IMR-90 (cell line): ENCODE data around the gene HADHB. TPM values are rescaled to one million over a fixed set of nuclear protein-coding genes. Genes with fewer than 3 reads are reported as not detected.

Experiments used
- ATAC-seq: fragments of 200-7000 bp; cut with Tn5 transposase; 2 replicates; pipeline ENCODE4 v1.9.1; 2020; ENCODE audit warnings: low read depth, mild to moderate bottlenecking, moderate library complexity
- BruUV-seq: library from RNA; stranded (reverse); fragments of 400-500 nt; replicated peaks from 2 replicates; lab custom pipeline; 2021; lab: Mats Ljungman, UMichigan
- CTCF ChIA-PET: fragments of 300-600 bp; formaldehyde crosslinking; extraction: SDS; loops from one replicate; lab custom pipeline; 2021; ENCODE audit warnings: antibody characterized with exemption; lab: Yijun Ruan, JAX
- POLR2A ChIA-PET: fragments of 300-600 bp; sonication (Branson Sonifier 250); formaldehyde crosslinking; loops from one replicate; lab custom pipeline; 2022; ENCODE audit warnings: antibody characterized with exemption; ENCODE audit not compliant: unreplicated experiment; lab: Charles Lee
- DNase-seq: peaks from one replicate; pipeline ENCODE4 v3.0.0; 2013
- H2AFZ ChIP-seq: replicated peaks from 2 replicates; pipeline ENCODE3; 2013; ENCODE audit warnings: low read length, mild to moderate bottlenecking; ENCODE audit not compliant: poor library complexity
- H2AK5ac ChIP-seq: 2 replicates; pipeline ENCODE4 v1.6.1; 2013; ENCODE audit warnings: low read depth, low read length, inconsistent platforms
- H2AK9ac ChIP-seq: replicated peaks from 2 replicates; pipeline ENCODE3; 2013; ENCODE audit warnings: mild to moderate bottlenecking, low read depth, low read length, moderate library complexity; ENCODE audit not compliant: poor library complexity
- H2BK120ac ChIP-seq: 2 replicates; pipeline ENCODE4 v1.6.1; 2013; ENCODE audit warnings: low read depth, low read length, inconsistent platforms
- H2BK15ac ChIP-seq: 3 replicates; pipeline ENCODE4 v1.6.1; 2013; ENCODE audit warnings: low read depth, low read length, inconsistent platforms
- H2BK20ac ChIP-seq: 2 replicates; pipeline ENCODE4 v1.6.1; 2013; ENCODE audit warnings: low read depth, mild to moderate bottlenecking, inconsistent platforms, low read length, moderate library complexity
- H2BK5ac ChIP-seq: 2 replicates; pipeline ENCODE4 v1.6.1; 2013; ENCODE audit warnings: mild to moderate bottlenecking, low read depth, low read length, inconsistent platforms; ENCODE audit not compliant: poor library complexity, severe bottlenecking
- H3K14ac ChIP-seq: replicated peaks from 2 replicates; pipeline ENCODE4 v1.6.1; 2013; ENCODE audit warnings: low read depth, low read length, inconsistent platforms
- H3K18ac ChIP-seq: 2 replicates; pipeline ENCODE4 v1.6.1; 2013; ENCODE audit warnings: low read depth, low read length, control low read depth
- H3K23ac ChIP-seq: 2 replicates; pipeline ENCODE4 v1.6.1; 2013; ENCODE audit warnings: low read depth, low read length, inconsistent platforms
- H3K27ac ChIP-seq: 2 replicates; pipeline ENCODE4 v1.5.1; 2013; ENCODE audit warnings: mild to moderate bottlenecking, control low read depth, low read length; ENCODE audit not compliant: insufficient read depth
- H3K27me3 ChIP-seq: 2 replicates; pipeline ENCODE4 v1.6.1; 2013; ENCODE audit warnings: low read length; ENCODE audit not compliant: control insufficient read depth, insufficient read depth
- H3K36me3 ChIP-seq: 2 replicates; pipeline ENCODE4 v1.6.1; 2013; ENCODE audit warnings: low read length, mixed read lengths; ENCODE audit not compliant: control insufficient read depth, insufficient read depth
- H3K4ac ChIP-seq: 2 replicates; pipeline ENCODE4 v1.6.1; 2013; ENCODE audit warnings: low read depth, low read length, inconsistent platforms
- H3K4me1 ChIP-seq: 2 replicates; pipeline ENCODE4 v1.6.1; 2013; ENCODE audit warnings: low read length, mixed read lengths; ENCODE audit not compliant: control insufficient read depth, insufficient read depth
- H3K4me2 ChIP-seq: 2 replicates; pipeline ENCODE4 v1.6.1; 2013; ENCODE audit warnings: low read depth, mild to moderate bottlenecking, control low read depth, low read length, moderate library complexity
- H3K4me3 ChIP-seq: 2 replicates; pipeline ENCODE4 v1.5.1; 2013; ENCODE audit warnings: low read depth, mild to moderate bottlenecking, control low read depth, low read length, moderate library complexity; ENCODE audit not compliant: insufficient read depth
- H3K56ac ChIP-seq: 2 replicates; pipeline ENCODE4 v1.6.1; 2013; ENCODE audit warnings: low read length, inconsistent platforms; ENCODE audit not compliant: insufficient read depth; ENCODE audit errors: extremely low read depth
- H3K79me1 ChIP-seq, 2 experiments: 2 replicates each; pipeline ENCODE4 v1.6.1; 2013; ENCODE audit warnings: low read length in 2 of 2, inconsistent platforms in 1 of 2, low read depth in 1 of 2
- H3K9ac ChIP-seq: 2 replicates; pipeline ENCODE4 v1.6.1; 2013; ENCODE audit warnings: low read depth, low read length, control low read depth
- H3K9me1 ChIP-seq: 2 replicates; pipeline ENCODE4 v1.6.1; 2013; ENCODE audit warnings: low read length, inconsistent platforms; ENCODE audit not compliant: insufficient read depth
- H3K9me3 ChIP-seq: 2 replicates; pipeline ENCODE4 v1.6.1; 2013; ENCODE audit warnings: low read length; ENCODE audit not compliant: control insufficient read depth, insufficient read depth
- H4K20me1 ChIP-seq: 2 replicates; pipeline ENCODE4 v1.6.1; 2013; ENCODE audit warnings: low read length, inconsistent platforms; ENCODE audit not compliant: insufficient read depth
- H4K5ac ChIP-seq: 2 replicates; pipeline ENCODE4 v1.6.1; 2013; ENCODE audit warnings: mild to moderate bottlenecking, low read depth, low read length, control low read depth
- H4K8ac ChIP-seq, 2 experiments: 2 replicates each; pipeline ENCODE4 v1.6.1; 2013; ENCODE audit warnings: low read depth in 2 of 2, low read length in 2 of 2, control low read depth in 1 of 2, inconsistent platforms in 1 of 2
- H4K91ac ChIP-seq: 2 replicates; pipeline ENCODE4 v1.6.1; 2013; ENCODE audit warnings: low read depth, low read length, inconsistent platforms; ENCODE audit not compliant: insufficient read depth
- BHLHE40 ChIP-seq: fragments of 150-350 bp; IDR thresholded peaks from 2 replicates; pipeline ENCODE4 v1.6.1; 2016; ENCODE audit warnings: mild to moderate bottlenecking, low read depth, low read length
- CEBPB ChIP-seq: IDR thresholded peaks from 2 replicates; pipeline ENCODE4 v1.6.1; 2012; ENCODE audit warnings: low read depth, low read length, improper control_type of control experiment
- CHD1 ChIP-seq: IDR thresholded peaks from 2 replicates; pipeline ENCODE4 v1.6.1; 2012; ENCODE audit warnings: low read depth, low read length, improper control_type of control experiment
- FOS ChIP-seq: fragments of 150-350 bp; IDR thresholded peaks from 2 replicates; pipeline ENCODE4 v1.6.1; 2016; ENCODE audit warnings: low read depth, low read length
- MAFK ChIP-seq: IDR thresholded peaks from 2 replicates; pipeline ENCODE4 v1.6.1; 2012; ENCODE audit warnings: low read depth, low read length, improper control_type of control experiment
- MAZ ChIP-seq: IDR thresholded peaks from 2 replicates; pipeline ENCODE4 v1.6.1; 2012; ENCODE audit warnings: low read depth, mild to moderate bottlenecking, low read length, improper control_type of control experiment, moderate library complexity, borderline replicate concordance
- MXI1 ChIP-seq: IDR thresholded peaks from 2 replicates; pipeline ENCODE4 v1.6.1; 2012; ENCODE audit warnings: low read depth, mild to moderate bottlenecking, low read length, moderate library complexity, borderline replicate concordance
- NFE2L2 ChIP-seq: fragments of 150-350 bp; IDR thresholded peaks from 2 replicates; pipeline ENCODE4 v1.6.1; 2016; ENCODE audit warnings: low read depth, mild to moderate bottlenecking, low read length
- POLR2A ChIP-seq: IDR thresholded peaks from 2 replicates; pipeline ENCODE4 v1.6.1; 2012; ENCODE audit warnings: mild to moderate bottlenecking, low read depth, low read length
- RAD21 ChIP-seq: IDR thresholded peaks from 2 replicates; pipeline ENCODE4 v1.6.1; 2012; ENCODE audit warnings: low read length, improper control_type of control experiment
- RCOR1 ChIP-seq: IDR thresholded peaks from 2 replicates; pipeline ENCODE4 v1.6.1; 2012; ENCODE audit warnings: mild to moderate bottlenecking, low read length, improper control_type of control experiment; ENCODE audit not compliant: insufficient replicate concordance
- RFX5 ChIP-seq: IDR thresholded peaks from 2 replicates; pipeline ENCODE4 v1.8.0; 2012; ENCODE audit warnings: low read depth, mild to moderate bottlenecking, low read length, moderate library complexity
- SMC3 ChIP-seq: fragments of 150-350 bp; IDR thresholded peaks from 2 replicates; pipeline ENCODE4 v1.6.1; 2016; ENCODE audit warnings: low read depth, mild to moderate bottlenecking, antibody characterized with exemption, low read length, moderate library complexity
- WGBS, 2 experiments: methylation state at CpG; one replicate each; pipeline versions ENCODE4 v1.1.5 to v1.1.7; 2013; ENCODE audit warnings: missing lambda C conversion rate in 2 of 2; ENCODE audit not compliant: insufficient read length in 1 of 2; ENCODE audit errors: extremely low coverage in 2 of 2; 5-methylcytosine and 5-hydroxymethylcytosine counted together
- dilution Hi-C: fragments of 300-500 bp; cut with HindIII; formaldehyde crosslinking; loops from one replicate; pipeline ENCODE4 v1.14.3; 2018; ENCODE audit warnings: low sequenced_read_pairs; ENCODE audit not compliant: unreplicated experiment
- in situ Hi-C: fragments of 300-500 bp; cut with MboI; formaldehyde crosslinking; loops from 3 replicates; pipeline ENCODE4 v1.14.3; 2019; ENCODE audit warnings: low sequenced_read_pairs, inconsistent platforms, mixed read lengths
- intact Hi-C: fragments of 100-400 bp; cut with micrococcal nuclease; formaldehyde crosslinking; loops from 2 replicates; pipeline ENCODE4 v1.10.0; 2022
- polyA plus RNA-seq, 3 experiments: library from polyadenylated mRNA; depleted of rRNA; stranded (reverse); fragments of >200 nt; gene quantifications; 2 replicates each; pipeline ENCODE4 v1.2.3, GENCODE V29; 2012; ENCODE audit warnings: low replicate concordance in 1 of 3
- total RNA-seq: library from RNA; depleted of rRNA; stranded (reverse); fragments of >200 nt; gene quantifications from 2 replicates; pipeline ENCODE4 v1.2.3, GENCODE V29; 2012
- TF ChIP-seq, protein P1 (sequence below): conservative IDR thresholded peaks from 2 replicates; pipeline ENCODE4 v1.5.1; 2012; ENCODE audit warnings: mild to moderate bottlenecking, low read depth, low read length, improper control_type of control experiment
- TF ChIP-seq, protein P2 (sequence below): fragments of 150-350 bp; IDR thresholded peaks from 2 replicates; pipeline ENCODE4 v1.6.1; 2016; ENCODE audit warnings: low read depth, mild to moderate bottlenecking, low read length, moderate library complexity, borderline replicate concordance
- TF ChIP-seq, protein P3 (sequence below): fragments of 150-350 bp; IDR thresholded peaks from 2 replicates; pipeline ENCODE4 v1.6.1; 2017; ENCODE audit warnings: mild to moderate bottlenecking, antibody characterized with exemption, low read length, low read depth

Gene HADHB
- total and polyA plus RNA-seq, 2 of the 4 experiments (the other 2 are of a cell fraction) = 67.9 to 79.8 TPM

DNA sequence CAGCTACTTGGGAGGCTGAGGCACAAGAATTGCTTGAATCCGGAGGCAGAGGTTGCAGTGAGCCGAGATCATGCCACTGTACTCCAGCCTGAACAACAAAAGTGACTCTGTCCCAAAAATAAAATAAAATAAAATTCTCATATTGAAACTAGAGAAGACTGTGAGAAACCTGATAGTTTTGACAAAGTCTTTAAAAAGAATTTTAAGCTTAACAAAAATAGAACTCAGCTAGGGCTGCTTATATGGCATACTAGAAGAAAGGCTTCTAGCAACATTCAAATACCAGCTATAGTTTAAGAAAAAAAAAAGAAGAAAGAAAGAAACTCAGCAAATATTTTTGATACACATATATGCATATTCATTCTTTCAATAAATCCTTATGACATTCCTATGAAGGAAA, 13.9 kb upstream of the HADHB start:
- no peaks in the 10 kb centered on the region for H3K9me1 ChIP-seq
- H2BK15ac ChIP-seq = no peak overlapping the region
- in situ Hi-C loops = no loop called here
- dilution Hi-C loops = no loop called here
- H3K27me3 ChIP-seq = no peaks in the 10 kb centered on the region
- no peak overlapping the region for H2BK20ac ChIP-seq
- H2AFZ ChIP-seq = no peak overlapping the region
- CTCF ChIA-PET = interaction anchor here (0.5 kb wide), 1 partner anchor 118 kb away, joined by 3 read pairs; no protein-coding TSS in a partner anchor
- no peaks in the 10 kb centered on the region for H3K9me3 ChIP-seq
- H4K20me1 ChIP-seq = no peaks in the 10 kb centered on the region
- no peak overlapping the region for H3K18ac ChIP-seq
- no peak for ATAC-seq
- intact Hi-C loops = no loop called here
- TF ChIP-seq MAZ (no peak), RCOR1 (no peak), SMC3 (no peak), POLR2A (no peak), RFX5 (no peak), CEBPB (no peak), FOS (no peak), MXI1 (no peak), BHLHE40 (no peak), RAD21 (no peak), CHD1 (no peak), MAFK (no peak), NFE2L2 (no peak)
- TF ChIP-seq, protein P1, sequence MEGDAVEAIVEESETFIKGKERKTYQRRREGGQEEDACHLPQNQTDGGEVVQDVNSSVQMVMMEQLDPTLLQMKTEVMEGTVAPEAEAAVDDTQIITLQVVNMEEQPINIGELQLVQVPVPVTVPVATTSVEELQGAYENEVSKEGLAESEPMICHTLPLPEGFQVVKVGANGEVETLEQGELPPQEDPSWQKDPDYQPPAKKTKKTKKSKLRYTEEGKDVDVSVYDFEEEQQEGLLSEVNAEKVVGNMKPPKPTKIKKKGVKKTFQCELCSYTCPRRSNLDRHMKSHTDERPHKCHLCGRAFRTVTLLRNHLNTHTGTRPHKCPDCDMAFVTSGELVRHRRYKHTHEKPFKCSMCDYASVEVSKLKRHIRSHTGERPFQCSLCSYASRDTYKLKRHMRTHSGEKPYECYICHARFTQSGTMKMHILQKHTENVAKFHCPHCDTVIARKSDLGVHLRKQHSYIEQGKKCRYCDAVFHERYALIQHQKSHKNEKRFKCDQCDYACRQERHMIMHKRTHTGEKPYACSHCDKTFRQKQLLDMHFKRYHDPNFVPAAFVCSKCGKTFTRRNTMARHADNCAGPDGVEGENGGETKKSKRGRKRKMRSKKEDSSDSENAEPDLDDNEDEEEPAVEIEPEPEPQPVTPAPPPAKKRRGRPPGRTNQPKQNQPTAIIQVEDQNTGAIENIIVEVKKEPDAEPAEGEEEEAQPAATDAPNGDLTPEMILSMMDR = no peak
- TF ChIP-seq, protein P2, sequence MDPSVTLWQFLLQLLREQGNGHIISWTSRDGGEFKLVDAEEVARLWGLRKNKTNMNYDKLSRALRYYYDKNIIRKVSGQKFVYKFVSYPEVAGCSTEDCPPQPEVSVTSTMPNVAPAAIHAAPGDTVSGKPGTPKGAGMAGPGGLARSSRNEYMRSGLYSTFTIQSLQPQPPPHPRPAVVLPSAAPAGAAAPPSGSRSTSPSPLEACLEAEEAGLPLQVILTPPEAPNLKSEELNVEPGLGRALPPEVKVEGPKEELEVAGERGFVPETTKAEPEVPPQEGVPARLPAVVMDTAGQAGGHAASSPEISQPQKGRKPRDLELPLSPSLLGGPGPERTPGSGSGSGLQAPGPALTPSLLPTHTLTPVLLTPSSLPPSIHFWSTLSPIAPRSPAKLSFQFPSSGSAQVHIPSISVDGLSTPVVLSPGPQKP = no peak
- TF ChIP-seq, protein P3, sequence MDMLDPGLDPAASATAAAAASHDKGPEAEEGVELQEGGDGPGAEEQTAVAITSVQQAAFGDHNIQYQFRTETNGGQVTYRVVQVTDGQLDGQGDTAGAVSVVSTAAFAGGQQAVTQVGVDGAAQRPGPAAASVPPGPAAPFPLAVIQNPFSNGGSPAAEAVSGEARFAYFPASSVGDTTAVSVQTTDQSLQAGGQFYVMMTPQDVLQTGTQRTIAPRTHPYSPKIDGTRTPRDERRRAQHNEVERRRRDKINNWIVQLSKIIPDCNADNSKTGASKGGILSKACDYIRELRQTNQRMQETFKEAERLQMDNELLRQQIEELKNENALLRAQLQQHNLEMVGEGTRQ = no peak
- no TSS peak for BruUV-seq
- no peak overlapping the region for H3K9ac ChIP-seq
- no peak overlapping the region for H2AK5ac ChIP-seq
- H3K4ac ChIP-seq = no peak overlapping the region
- no peak for DNase-seq
- peaks cover 0 to 3% of the 10 kb centered on the region in 2 experiments; a peak in 2 of 4 replicates for H3K79me1 ChIP-seq
- no peak overlapping the region for H3K23ac ChIP-seq
- H4K91ac ChIP-seq = no peak overlapping the region
- no peak overlapping the region for H2BK120ac ChIP-seq
- H3K4me1 ChIP-seq = no peaks in the 10 kb centered on the region
- H4K5ac ChIP-seq = no peak overlapping the region
- H3K27ac ChIP-seq = no peak overlapping the region
- H3K4me2 ChIP-seq = no peak overlapping the region
- H2BK5ac ChIP-seq = no peak overlapping the region
- H2AK9ac ChIP-seq = no peak overlapping the region
- no peak overlapping the region for H4K8ac ChIP-seq
- POLR2A ChIA-PET = no interaction called here
- WGBS, 2 experiments = no CpG with 5 or more reads among the region's 2 CpGs
- no peak overlapping the region for H3K4me3 ChIP-seq
- H3K56ac ChIP-seq = no peak overlapping the region
- no peak overlapping the region for H3K14ac ChIP-seq
- peaks cover 45% of the 10 kb centered on the region for H3K36me3 ChIP-seq
